RWPE2 (cell line): ENCODE measurements around the gene CCDC192.

Experiments
- ATAC-seq: fragments of 200-7000 bp; cut with Tn5 transposase; 3 replicates; pipeline ENCODE4 v1.9.1; 2021; ENCODE audit warnings: low read depth
- DNase-seq: peaks from one replicate; pipeline ENCODE4 v3.0.0-alpha.2; 2020; ENCODE audit warnings: low spot score
- H3K27ac ChIP-seq: fragments of 450-650 bp; 2 replicates; pipeline ENCODE4 v1.5.1; 2017; ENCODE audit warnings: mild to moderate bottlenecking; ENCODE audit not compliant: poor library complexity, severe bottlenecking
- H3K27me3 ChIP-seq: fragments of 250-450 bp; sonication (Bioruptor Pico); 2 replicates; pipeline ENCODE4 v1.5.1; 2021; ENCODE audit warnings: mild to moderate bottlenecking, moderate library complexity; ENCODE audit not compliant: insufficient read depth, poor library complexity, severe bottlenecking
- H3K36me3 ChIP-seq: fragments of 250-450 bp; sonication (Bioruptor Pico); 2 replicates; pipeline ENCODE4 v1.5.1; 2020; ENCODE audit warnings: low read depth, mild to moderate bottlenecking, moderate library complexity
- H3K4me1 ChIP-seq: fragments of 250-450 bp; sonication (Bioruptor Pico); 2 replicates; pipeline ENCODE4 v1.5.1; 2021; ENCODE audit warnings: mild to moderate bottlenecking, moderate library complexity; ENCODE audit not compliant: insufficient read depth, poor library complexity, severe bottlenecking
- H3K4me3 ChIP-seq: fragments of 250-450 bp; sonication (Bioruptor Pico); 2 replicates; pipeline ENCODE4 v1.5.1; 2021; ENCODE audit warnings: mild to moderate bottlenecking, moderate library complexity; ENCODE audit not compliant: severe bottlenecking
- H3K9me3 ChIP-seq: fragments of 250-450 bp; sonication (Bioruptor Pico); 2 replicates; pipeline ENCODE4 v1.5.1; 2021; ENCODE audit warnings: mild to moderate bottlenecking, moderate library complexity; ENCODE audit not compliant: severe bottlenecking
- CTCF ChIP-seq: fragments of 450-650 bp; IDR thresholded peaks from one replicate; pipeline ENCODE4 v1.5.1; 2017; ENCODE audit warnings: mild to moderate bottlenecking, moderate library complexity; ENCODE audit not compliant: poor library complexity, severe bottlenecking

Gene CCDC192

GRCh38 chr5:127893232-127893631 lies 190.0 kb downstream of the CCDC192 start:
- no peaks in the 10 kb centered on the region for H3K9me3 ChIP-seq
- H3K4me3 ChIP-seq, result no peak overlapping the region
- no peaks in the 10 kb centered on the region for H3K36me3 ChIP-seq
- TF ChIP-seq CTCF, result no peak
- H3K27ac ChIP-seq, result peak overlapping the region; percentile 22
- H3K4me1 ChIP-seq, result peaks cover 19% of the 10 kb centered on the region
- no peak for ATAC-seq
- no peak for DNase-seq
- H3K27me3 ChIP-seq, result no peaks in the 10 kb centered on the region

- no peak for DNase-seq
- H3K4me3 ChIP-seq, result no peak overlapping the region
- H3K27ac ChIP-seq, result no peak overlapping the region
- ATAC-seq, result no peak
- H3K4me1 ChIP-seq, result peaks cover 22% of the 10 kb centered on the region
- no peaks in the 10 kb centered on the region for H3K27me3 ChIP-seq
- H3K9me3 ChIP-seq, result no peaks in the 10 kb centered on the region
- no peak for TF ChIP-seq CTCF
- H3K36me3 ChIP-seq, result no peaks in the 10 kb centered on the region
These were observed 191.3 kb downstream of the CCDC192 start for GRCh38 chr5:127894461-127894860.

GRCh38 chr5:127898551-127899213 lies 195.5 kb downstream of the CCDC192 start:
- ATAC-seq (peak; percentile 83), DNase-seq (no peak)
- no peaks in the 10 kb centered on the region for H3K9me3 ChIP-seq
- TF ChIP-seq CTCF, result no peak
- no peak overlapping the region for H3K4me3 ChIP-seq
- no peaks in the 10 kb centered on the region for H3K36me3 ChIP-seq
- no peaks in the 10 kb centered on the region for H3K27me3 ChIP-seq
- no peak overlapping the region for H3K27ac ChIP-seq
- H3K4me1 ChIP-seq, result peaks cover 3% of the 10 kb centered on the region

- H3K27me3 ChIP-seq, result no peaks in the 10 kb centered on the region
- H3K9me3 ChIP-seq, result no peaks in the 10 kb centered on the region
- H3K4me3 ChIP-seq, result no peak overlapping the region
- no peak overlapping the region for H3K27ac ChIP-seq
- TF ChIP-seq CTCF, result no peak
- no peaks in the 10 kb centered on the region for H3K36me3 ChIP-seq
- ATAC-seq (0 out of 3 replicates have a peak, but pooled peaks have one; percentile 18), DNase-seq (no peak)
- peaks cover 3% of the 10 kb centered on the region for H3K4me1 ChIP-seq
These were observed 196.0 kb downstream of the CCDC192 start for GRCh38 chr5:127899214-127899610.

GRCh38 chr5:127906562-127907204 lies 203.5 kb downstream of the CCDC192 start:
- Histone ChIP-seq H3K9me3 (no peaks in the 10 kb centered on the region), H3K27ac (no peak overlapping the region), H3K4me1 (no peaks in the 10 kb centered on the region), H3K36me3 (no peaks in the 10 kb centered on the region), H3K4me3 (no peak overlapping the region), H3K27me3 (no peaks in the 10 kb centered on the region)
- ATAC-seq, result no peak
- TF ChIP-seq CTCF, result no peak
- DNase-seq, result no peak
